T-helper 1 cell treated with Interleukin-12 subunit alpha and Interleukin-12 subunit beta and Interleukin-4 antibody, amounts not matched to agents 30 ng/mL and 1 ng/mL, for 36 hours (primary cell): Measurements from ENCODE around the gene PTPN22. TPM values are rescaled to one million over a fixed set of nuclear protein-coding genes. Genes with fewer than 3 reads are reported as not detected.

Experiments used
- intact Hi-C: fragments of 100-400 bp; cut with micrococcal nuclease; formaldehyde crosslinking; loops from one replicate; pipeline ENCODE4 v1.15.1; 2024
- total RNA-seq: library from RNA; stranded (reverse); gene quantifications from 2 replicates; pipeline ENCODE4 v1.2.3, GENCODE V29; 2022

PTPN22 gene
- total RNA-seq, 1 donor from 2014 or later, result 80.7 TPM

GRCh38 chr1:113887402-113888175 lies 16.1 kb upstream of the PTPN22 start, which contains the start of gene BCL2L15:
TSS of gene BCL2L15 (minus strand) at chr1:113887581. CDS start at chr1:113887375, 206 bp downstream.
- intact Hi-C loops, result no loop called here

- intact Hi-C loops, result no loop called here
These were observed 15.2 kb upstream of the PTPN22 start for GRCh38 chr1:113886417-113887401.

GRCh38 chr1:113881661-113882060 lies 10.1 kb upstream of the PTPN22 start:
- intact Hi-C loops, result no loop called here

- intact Hi-C loops, result loop anchor here (1.0 kb wide), 1 partner anchor 8 kb away; the partner anchor contains the start of gene PTPN22
These were observed 8.2 kb upstream of the PTPN22 start for GRCh38 chr1:113879739-113880038.

GRCh38 chr1:113876176-113876575 lies 4.7 kb upstream of the PTPN22 start:
- intact Hi-C loops, result no loop called here

GRCh38 chr1:113875714-113876113 lies 4.2 kb upstream of the PTPN22 start:
- intact Hi-C loops, result no loop called here

GRCh38 chr1:113874012-113874879 lies 2.7 kb upstream of the PTPN22 start:
- intact Hi-C loops, result loop anchor here (5.0 kb wide), 1 partner anchor 272 kb away; no protein-coding TSS in a partner anchor

GRCh38 chr1:113872219-113872935 lies 865 bp upstream of the PTPN22 start:
- intact Hi-C loops, result loop anchor here (1.0 to 5.0 kb wide), 4 partner anchors 270 to 1227 kb away; partner anchors contain the start of genes BCAS2 and CSDE1

GRCh38 chr1:113870778-113871177 lies 734 bp downstream of the PTPN22 start:
- intact Hi-C loops, result loop anchor here (1.0 to 5.0 kb wide), 15 partner anchors 10 to 914 kb away; partner anchors contain the start of genes AP4B1, HIPK1, LRIG2 and MAGI3

GRCh38 chr1:113868387-113869083 lies 3.0 kb downstream of the PTPN22 start:
- intact Hi-C loops, result no loop called here

GRCh38 chr1:113861641-113862040 lies 9.9 kb downstream of the PTPN22 start:
- intact Hi-C loops, result no loop called here

GRCh38 chr1:113860891-113861290 lies 10.6 kb downstream of the PTPN22 start:
- intact Hi-C loops, result no loop called here

GRCh38 chr1:113859478-113860175 lies 11.9 kb downstream of the PTPN22 start:
- intact Hi-C loops, result loop anchor here (1.0 kb wide), 1 partner anchor 46 kb away; the partner anchor contains the start of gene DCLRE1B

GRCh38 chr1:113858982-113859381 lies 12.5 kb downstream of the PTPN22 start:
- intact Hi-C loops, result loop anchor here (1.0 kb wide), 1 partner anchor 46 kb away; the partner anchor contains the start of gene DCLRE1B

- intact Hi-C loops, result no loop called here
These were observed 13.1 kb downstream of the PTPN22 start for GRCh38 chr1:113858418-113858817.

- intact Hi-C loops, result no loop called here
These were observed 13.7 kb downstream of the PTPN22 start for GRCh38 chr1:113857776-113858175.

GRCh38 chr1:113856401-113856790 lies 15.1 kb downstream of the PTPN22 start:
- intact Hi-C loops, result no loop called here

- intact Hi-C loops, result no loop called here
These were observed 15.7 kb downstream of the PTPN22 start for GRCh38 chr1:113855630-113856400.
